GM19328 (cell line): ENCODE results near the gene RUBCNL.
"Not testable (repeated sequence)": the region's sequence is repeated elsewhere in the genome, so short reads cannot be mapped to it uniquely, and the experiment has no call there.

Source experiments
- ATAC-seq: cut with Tn5 transposase; IDR thresholded peaks from one replicate; pipeline ENCODE4 v1.9.1; 2021; ENCODE audit warnings: mild to moderate bottlenecking, moderate library complexity; ENCODE audit not compliant: unreplicated experiment

The RUBCNL gene, protein sequence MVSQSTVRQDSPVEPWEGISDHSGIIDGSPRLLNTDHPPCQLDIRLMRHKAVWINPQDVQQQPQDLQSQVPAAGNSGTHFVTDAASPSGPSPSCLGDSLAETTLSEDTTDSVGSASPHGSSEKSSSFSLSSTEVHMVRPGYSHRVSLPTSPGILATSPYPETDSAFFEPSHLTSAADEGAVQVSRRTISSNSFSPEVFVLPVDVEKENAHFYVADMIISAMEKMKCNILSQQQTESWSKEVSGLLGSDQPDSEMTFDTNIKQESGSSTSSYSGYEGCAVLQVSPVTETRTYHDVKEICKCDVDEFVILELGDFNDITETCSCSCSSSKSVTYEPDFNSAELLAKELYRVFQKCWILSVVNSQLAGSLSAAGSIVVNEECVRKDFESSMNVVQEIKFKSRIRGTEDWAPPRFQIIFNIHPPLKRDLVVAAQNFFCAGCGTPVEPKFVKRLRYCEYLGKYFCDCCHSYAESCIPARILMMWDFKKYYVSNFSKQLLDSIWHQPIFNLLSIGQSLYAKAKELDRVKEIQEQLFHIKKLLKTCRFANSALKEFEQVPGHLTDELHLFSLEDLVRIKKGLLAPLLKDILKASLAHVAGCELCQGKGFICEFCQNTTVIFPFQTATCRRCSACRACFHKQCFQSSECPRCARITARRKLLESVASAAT

GRCh38 chr13:46387064-46387851 lies at the start of gene RUBCNL:
TSS of gene RUBCNL (minus strand) at chr13:46387252. CDS start at chr13:46372475, 14,777 bp downstream.
- peak; percentile 39 for ATAC-seq

DNA sequence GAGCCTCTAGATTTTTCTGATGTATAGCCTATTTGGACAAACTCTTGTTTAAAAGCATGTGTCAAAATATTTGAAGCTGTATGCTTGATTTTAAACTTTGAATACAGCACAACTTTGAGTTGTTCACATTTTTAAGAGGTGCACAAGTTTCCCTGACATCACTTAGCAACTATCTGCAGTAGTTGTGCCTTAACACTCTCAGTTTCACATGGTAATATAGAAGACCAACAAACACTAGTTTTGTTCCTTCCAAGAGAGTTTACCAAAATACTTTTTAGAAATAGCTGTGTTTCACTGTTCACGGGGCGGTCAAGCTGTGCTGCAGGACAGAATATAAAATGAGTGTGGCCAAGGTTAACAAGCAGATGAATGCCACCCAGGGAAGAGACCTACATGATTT lies 42.5 kb upstream of the RUBCNL start:
- not testable (repeated sequence) for ATAC-seq

DNA sequence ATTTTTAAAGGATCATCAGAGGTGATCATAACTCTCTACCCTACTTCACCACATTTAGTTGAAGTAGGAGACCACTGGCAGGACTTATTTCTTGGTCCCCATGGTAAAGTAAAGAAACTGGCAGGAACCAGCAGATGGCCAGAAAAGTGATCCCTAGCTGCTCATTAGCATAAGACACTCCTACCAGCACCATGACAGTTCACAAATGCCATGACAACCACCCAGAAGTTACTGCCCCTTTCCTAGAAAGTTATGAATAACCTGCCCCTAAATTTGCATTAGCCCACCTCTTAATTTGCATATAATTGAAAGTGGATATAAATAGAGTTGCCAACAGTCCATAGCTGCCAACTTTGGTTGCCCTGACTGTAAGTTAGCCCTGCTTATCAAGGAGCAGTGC lies 18.4 kb upstream of the RUBCNL start:
- no peak for ATAC-seq

GRCh38 chr13:46404733-46405100 lies 17.7 kb upstream of the RUBCNL start:
- no peak for ATAC-seq

DNA sequence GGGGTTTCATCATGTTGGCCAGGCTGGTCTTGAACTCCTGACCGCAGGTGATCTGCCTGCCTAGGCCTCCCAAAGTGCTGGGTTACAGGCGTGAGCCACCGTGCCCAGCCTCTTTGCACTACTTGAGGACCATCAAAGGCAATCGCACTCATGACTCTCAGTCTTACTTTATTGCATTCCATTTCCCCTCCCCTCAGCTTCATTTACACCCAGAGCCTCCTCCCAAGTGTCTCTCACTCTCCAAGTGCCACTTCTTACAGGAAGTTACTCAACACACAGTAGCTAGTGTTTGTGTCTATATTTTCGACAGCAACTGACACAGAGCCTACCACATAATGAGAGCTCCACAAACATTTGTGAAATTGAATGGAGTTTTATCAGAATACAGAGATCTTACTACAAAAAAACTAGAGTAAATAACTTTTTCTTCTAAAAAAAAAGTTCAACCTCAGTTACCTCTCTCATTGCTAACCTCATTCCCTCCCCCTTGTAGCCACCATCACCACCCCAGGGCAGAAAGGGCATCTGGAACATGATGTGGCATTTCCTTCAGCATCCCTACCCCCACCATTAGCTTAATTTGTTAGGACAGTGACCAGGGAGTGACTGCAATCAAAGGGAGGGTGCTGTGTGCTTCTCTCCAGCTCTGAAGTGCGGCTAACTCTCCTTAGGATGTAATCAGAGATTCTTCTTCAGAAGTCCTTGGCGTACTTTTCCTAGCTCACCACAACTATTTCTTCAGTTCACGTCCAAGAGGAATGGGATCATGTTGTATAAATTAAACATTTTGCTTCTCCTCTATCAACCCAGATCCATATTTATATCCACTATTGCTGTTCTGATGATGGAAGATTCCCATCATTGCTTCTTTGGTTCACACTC lies 17.0 kb upstream of the RUBCNL start:
- no peak for ATAC-seq

DNA sequence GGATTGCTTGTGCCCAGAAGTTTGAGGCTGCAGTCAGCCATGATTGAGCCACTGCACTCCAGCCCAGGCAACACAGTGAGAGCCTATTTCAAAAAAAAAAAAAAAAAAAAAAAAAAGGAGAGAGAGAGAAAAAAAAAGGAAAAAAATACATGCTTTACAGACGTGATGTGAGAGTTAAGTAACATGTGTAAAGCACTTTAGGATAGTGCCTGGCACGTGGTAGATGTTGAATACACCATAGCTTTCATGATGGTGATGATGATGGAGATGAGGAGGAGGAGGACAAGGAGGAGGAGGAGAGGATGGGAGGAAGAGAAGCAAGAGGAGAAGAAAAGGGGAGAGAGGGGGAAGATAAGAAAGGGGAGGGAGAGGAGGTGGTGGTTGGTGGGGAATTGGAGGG lies 15.1 kb upstream of the RUBCNL start:
- no peak for ATAC-seq

DNA sequence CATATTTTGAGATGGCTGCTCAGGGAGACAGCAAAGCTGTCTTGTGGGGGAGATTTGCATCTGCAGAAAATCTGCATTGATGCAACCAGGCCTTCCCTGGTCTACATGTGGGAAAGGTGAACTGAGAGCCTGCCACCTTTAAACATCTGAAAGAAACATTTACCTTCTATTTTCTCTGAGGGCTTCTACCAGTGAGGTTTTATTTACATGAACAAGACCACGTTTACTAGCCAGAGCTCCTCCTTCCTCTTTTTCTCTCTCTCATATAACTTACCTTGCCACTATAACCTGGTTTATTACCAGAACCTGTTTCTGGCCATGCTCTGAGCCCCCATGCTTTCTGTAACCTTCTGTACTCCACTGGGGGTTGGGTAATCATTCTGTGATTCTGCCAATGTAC lies 14.4 kb upstream of the RUBCNL start:
- ATAC-seq = no peak

DNA sequence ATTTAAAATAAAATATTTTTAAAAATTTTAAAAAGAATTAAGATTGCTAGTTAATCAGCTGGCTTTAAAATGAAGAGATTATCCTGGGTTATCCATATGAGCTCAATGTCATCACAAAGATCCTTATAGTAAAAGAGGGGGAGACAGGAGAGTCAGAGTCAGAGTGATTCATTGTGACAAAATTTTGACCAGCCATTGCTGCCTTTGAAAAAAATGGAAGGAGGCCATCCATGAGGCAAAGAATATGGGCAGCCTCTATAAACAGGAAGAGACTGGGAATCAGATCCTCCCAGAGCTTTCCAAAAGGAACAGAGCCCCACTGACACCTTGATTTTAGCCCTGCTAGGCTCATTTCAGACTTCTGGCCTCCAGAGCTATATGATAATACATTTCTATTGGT lies 9.3 kb upstream of the RUBCNL start:
- no peak for ATAC-seq

- no peak for ATAC-seq
These were observed 5.9 kb upstream of the RUBCNL start for GRCh38 chr13:46392967-46393366.

DNA sequence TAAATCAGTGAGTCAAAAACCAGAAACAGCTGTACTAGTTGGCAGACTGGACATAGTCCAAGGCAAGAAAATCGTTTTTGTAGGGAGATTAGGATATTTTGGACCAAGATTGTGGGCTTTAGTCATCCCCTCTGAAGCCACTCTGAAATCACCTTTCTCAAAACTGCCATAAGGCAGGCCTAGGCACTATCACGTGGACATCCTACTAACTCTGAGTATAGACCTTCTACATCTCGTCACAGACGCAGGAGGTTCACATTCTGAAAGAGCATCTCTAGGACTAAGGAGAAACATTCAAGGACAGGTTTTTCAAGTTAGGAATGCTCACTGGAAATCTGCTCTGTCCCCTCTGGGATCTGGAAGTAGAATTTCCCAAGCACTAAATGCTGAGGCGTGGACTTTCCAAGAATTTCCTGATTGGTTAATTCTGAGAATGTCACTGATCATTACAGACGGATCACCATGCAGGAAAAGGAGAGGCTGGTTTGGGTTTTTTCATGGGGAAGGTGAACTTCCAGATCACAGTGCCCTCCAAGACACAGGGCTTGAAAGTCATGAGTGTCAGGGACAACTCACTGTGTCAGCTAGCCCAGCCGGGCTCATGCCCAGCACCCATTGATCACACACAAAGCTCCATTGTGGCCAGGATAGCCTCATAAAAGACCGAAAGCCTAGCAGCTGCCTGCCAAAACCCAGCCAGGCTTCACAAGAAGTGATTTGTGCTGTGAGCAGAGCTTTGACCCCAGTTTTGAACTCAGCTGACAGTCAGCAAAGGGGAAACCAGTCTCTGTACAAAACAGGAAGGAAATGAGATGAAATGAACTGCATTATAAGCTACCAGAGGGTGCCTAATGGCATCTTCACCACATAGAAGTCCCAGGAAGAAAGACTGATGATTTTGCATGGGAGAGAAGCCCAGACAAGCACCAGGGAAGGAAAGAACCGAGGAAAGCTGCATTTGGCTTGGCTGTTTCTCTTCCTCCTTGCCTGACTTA lies 2.7 kb upstream of the RUBCNL start:
- ATAC-seq = peak; percentile 44

GRCh38 chr13:46388846-46389245 lies 1.8 kb upstream of the RUBCNL start:
- ATAC-seq = no peak

GRCh38 chr13:46388308-46388707 lies 1.3 kb upstream of the RUBCNL start:
- ATAC-seq = no peak

GRCh38 chr13:46386392-46387063 lies 524 bp downstream of the RUBCNL start:
- no peak for ATAC-seq

- no peak for ATAC-seq
These were observed 1.1 kb downstream of the RUBCNL start for GRCh38 chr13:46385946-46386345.

DNA sequence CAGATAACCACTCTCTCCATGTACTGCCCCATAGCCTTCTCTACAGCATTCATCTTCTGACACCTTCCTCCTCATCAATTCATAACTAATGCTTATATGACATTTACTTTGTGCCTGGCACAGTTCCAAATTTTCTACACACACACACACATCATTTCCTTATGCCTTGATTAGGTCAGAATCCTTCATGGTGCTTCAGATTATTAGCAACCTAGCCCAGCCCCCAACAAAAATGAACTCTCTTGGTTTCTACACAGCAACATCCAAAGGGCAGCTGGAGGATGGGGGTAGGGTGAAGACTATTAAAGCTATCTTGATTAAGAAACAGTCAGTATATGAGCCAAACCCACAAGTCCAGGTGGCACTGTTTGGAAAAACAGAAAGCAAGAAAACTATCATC lies 3.7 kb downstream of the RUBCNL start:
- ATAC-seq = no peak

GRCh38 chr13:46382224-46382623 lies 4.8 kb downstream of the RUBCNL start:
- no peak for ATAC-seq

- ATAC-seq = no peak
These were observed 6.8 kb downstream of the RUBCNL start for GRCh38 chr13:46380242-46380641.

GRCh38 chr13:46379611-46380010 lies 7.4 kb downstream of the RUBCNL start:
- ATAC-seq = no peak

GRCh38 chr13:46378411-46378810 lies 8.6 kb downstream of the RUBCNL start:
- no peak for ATAC-seq
